Pancreas (tissue), 10 donors: Measurements from ENCODE around the gene TLDC2. TPM values are rescaled to one million over a fixed set of nuclear protein-coding genes. Genes with fewer than 3 reads are reported as not detected.
A peak's percentile ranks its signal among the peaks of the same experiment; 100 is the strongest.

Experiments
- ATAC-seq, 4 donors: fragments of 200-7000 bp; cut with Tn5 transposase; one replicate each; pipeline versions ENCODE4 v1.8.0 to v1.9.1; 2020; ENCODE audit warnings: mild to moderate bottlenecking in 4 of 4, moderate library complexity in 4 of 4
- DNase-seq, 6 donors: peaks; one replicate each; pipeline ENCODE4 v3.0.0-alpha.2; 2020
- FAIRE-seq: peaks from 2 replicates; lab custom pipeline; 2012; peaks lifted over from hg19 to GRCh38; lab: Jason Lieb, UNC
- H3K27ac ChIP-seq, 4 donors: fragments of 200-600 bp; sonication (generic); 1 replicate in 3 of 4; 2 replicates in 1 of 4; pipeline versions ENCODE4 v1.5.0 to v1.8.0; 2020
- H3K27me3 ChIP-seq, 4 donors: fragments of 200-600 bp; one replicate each; pipeline ENCODE4 v1.8.0; 2021
- H3K36me3 ChIP-seq, 3 donors: fragments of 200-600 bp; sonication (generic) in 1 of 3; one replicate each; pipeline versions ENCODE4 v1.5.0 to v1.8.0; 2020 to 2021
- H3K4me1 ChIP-seq, 3 donors: fragments of 200-600 bp; one replicate each; pipeline ENCODE4 v1.8.0; 2021
- H3K4me3 ChIP-seq, 4 donors: fragments of 200-600 bp; sonication (generic) in 2 of 4; one replicate each; pipeline versions ENCODE4 v1.5.0 to v1.8.0; 2020 to 2021
- H3K9me3 ChIP-seq, 4 donors: fragments of 200-600 bp; one replicate each; pipeline ENCODE4 v1.8.0; 2021
- WGBS, 2 donors: extraction: QIAGEN DNeasy Blood & Tissue Kit; methylation state at CpG; one replicate each; pipeline ENCODE4 v1.1.7; 2013; 5-methylcytosine and 5-hydroxymethylcytosine counted together
- intact Hi-C, 3 donors: fragments of 100-400 bp; cut with DNase I; formaldehyde crosslinking; loops; one replicate each; pipeline versions ENCODE4 v1.11.1 to v1.14.2; 2022
- polyA plus RNA-seq, 2 donors: library from polyadenylated mRNA; stranded (reverse); fragments of 200-250 nt; gene quantifications; one replicate each; pipeline ENCODE4 v1.2.3, GENCODE V29; 2013
- total RNA-seq, 6 donors: library from RNA; stranded (reverse); fragmentation: NEBNext Ultra II Directional in 4 of 6; extraction: Animal tissue kit (Norgen Biotek cat#: 25700) in 4 of 6; gene quantifications; one replicate each; pipeline versions ENCODE4 v1.2.1 to v1.2.4, GENCODE V29; 2021 to 2023
- TF ChIP-seq, protein P1 (sequence below), 4 donors: fragments of 200-600 bp; sonication (generic) in 3 of 4; IDR thresholded peaks; one replicate each; pipeline versions ENCODE4 v1.5.0 to v1.8.0; 2021; ENCODE audit warnings: antibody characterized with exemption in 4 of 4
- donor health status: healthy with polysubstance abuse.
- donor health status: DM: no; HTN: no; CAD: no; lungs with moderate emphysema.
- donor health status: DM: no; HTN: no; CAD: no.
- donor health status: control.
- donor health status: control.
- donor health status: Bipolar disorder and iron deficiency.
- donor health status: DM: yes; HTN: yes; CAD: no.
- donor health status: DM: no; HTN: no; CAD: no.
- donor health status: DM: no; HTN: no; CAD: no.
- donor health status: DM: yes; HTN: yes; CAD: no.

Gene TLDC2
- total and polyA plus RNA-seq, 8 donors = 0.23 to 0.82 (median 0.34) TPM; not detected in 1

DNA sequence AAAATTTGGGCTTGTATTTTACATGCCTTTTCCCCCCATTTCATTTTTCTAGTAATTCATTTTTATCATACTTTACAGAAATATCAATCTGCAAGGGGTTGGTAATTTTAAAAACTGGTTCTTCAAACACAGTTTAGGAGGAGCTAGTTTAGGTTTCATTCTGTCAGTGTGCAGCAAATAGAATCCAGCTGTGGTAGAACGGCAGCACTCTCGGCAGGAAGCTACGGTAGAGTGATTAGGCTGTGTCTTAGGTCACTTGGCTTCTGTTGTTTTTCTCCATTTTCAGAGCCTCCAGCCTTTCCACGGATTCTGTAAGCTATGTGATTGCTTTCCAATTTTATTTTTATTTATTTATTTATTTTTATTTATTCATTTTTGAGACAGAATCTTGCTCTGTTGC is 32.7 kb downstream of the TLDC2 start:
- WGBS, 2 donors = 89 to 96% methylated on average over 4 of the region's 4 CpGs
- DNase-seq (no peak), ATAC-seq (no peak), FAIRE-seq (no peak)
- H3K4me3 ChIP-seq = no peak overlapping the region
- intact Hi-C loops = no loop called here
- H3K27ac ChIP-seq = no peak overlapping the region
- no peaks in the 10 kb centered on the region for H3K4me1 ChIP-seq
- peaks cover 3 to 49% (median 11%) of the 10 kb centered on the region in 3 donors for H3K36me3 ChIP-seq
- H3K27me3 ChIP-seq = no peaks in the 10 kb centered on the region
- H3K9me3 ChIP-seq = no peaks in the 10 kb centered on the region
- TF ChIP-seq, protein P1, sequence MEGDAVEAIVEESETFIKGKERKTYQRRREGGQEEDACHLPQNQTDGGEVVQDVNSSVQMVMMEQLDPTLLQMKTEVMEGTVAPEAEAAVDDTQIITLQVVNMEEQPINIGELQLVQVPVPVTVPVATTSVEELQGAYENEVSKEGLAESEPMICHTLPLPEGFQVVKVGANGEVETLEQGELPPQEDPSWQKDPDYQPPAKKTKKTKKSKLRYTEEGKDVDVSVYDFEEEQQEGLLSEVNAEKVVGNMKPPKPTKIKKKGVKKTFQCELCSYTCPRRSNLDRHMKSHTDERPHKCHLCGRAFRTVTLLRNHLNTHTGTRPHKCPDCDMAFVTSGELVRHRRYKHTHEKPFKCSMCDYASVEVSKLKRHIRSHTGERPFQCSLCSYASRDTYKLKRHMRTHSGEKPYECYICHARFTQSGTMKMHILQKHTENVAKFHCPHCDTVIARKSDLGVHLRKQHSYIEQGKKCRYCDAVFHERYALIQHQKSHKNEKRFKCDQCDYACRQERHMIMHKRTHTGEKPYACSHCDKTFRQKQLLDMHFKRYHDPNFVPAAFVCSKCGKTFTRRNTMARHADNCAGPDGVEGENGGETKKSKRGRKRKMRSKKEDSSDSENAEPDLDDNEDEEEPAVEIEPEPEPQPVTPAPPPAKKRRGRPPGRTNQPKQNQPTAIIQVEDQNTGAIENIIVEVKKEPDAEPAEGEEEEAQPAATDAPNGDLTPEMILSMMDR (IDR thresholded peaks at IDR 0.05) = no peak

DNA sequence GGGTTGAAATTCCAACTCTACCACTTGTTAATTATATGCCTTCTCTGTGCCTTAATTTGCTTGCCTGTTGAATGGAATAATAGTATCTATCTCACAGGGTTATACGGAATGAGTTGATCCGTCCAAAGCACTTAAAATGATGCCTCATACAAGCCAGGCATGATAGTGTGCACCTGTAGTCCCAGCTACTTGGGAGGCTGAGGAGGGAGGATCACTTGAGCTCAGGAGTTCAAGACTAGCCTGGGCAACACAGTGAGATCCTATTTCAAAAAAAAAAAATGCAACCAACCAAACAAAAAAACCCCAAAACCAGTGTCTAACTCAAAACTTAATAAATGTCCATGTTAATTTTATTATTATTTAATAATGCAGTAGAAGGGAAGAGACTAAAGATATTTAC is 40.3 kb downstream of the TLDC2 start:
- H3K36me3 ChIP-seq = peaks cover 4 to 46% (median 5%) of the 10 kb centered on the region in 3 donors
- ATAC-seq (no peak), FAIRE-seq (no peak), DNase-seq (no peak)
- TF ChIP-seq, protein P1 (IDR thresholded peaks at IDR 0.05) = no peak
- no peaks in the 10 kb centered on the region for H3K27me3 ChIP-seq
- WGBS, 2 donors = 94 to 95% methylated on average over 2 of the region's 2 CpGs
- H3K4me3 ChIP-seq = no peak overlapping the region
- no peaks in the 10 kb centered on the region for H3K4me1 ChIP-seq
- no peak overlapping the region for H3K27ac ChIP-seq
- intact Hi-C loops = no loop called here
- no peaks in the 10 kb centered on the region for H3K9me3 ChIP-seq

- 95 to 97% methylated on average over 6 of the region's 6 CpGs for WGBS, 2 donors
- Histone ChIP-seq H3K9me3 (no peaks in the 10 kb centered on the region), H3K4me1 (no peaks in the 10 kb centered on the region), H3K27ac (no peak overlapping the region), H3K36me3 (peaks cover 4 to 36% (median 5%) of the 10 kb centered on the region in 3 donors), H3K27me3 (no peaks in the 10 kb centered on the region), H3K4me3 (no peak overlapping the region)
- no peak for ATAC-seq
- intact Hi-C loops = no loop called here
- no peak for DNase-seq
- TF ChIP-seq, protein P1 (IDR thresholded peaks at IDR 0.05) = no peak
- FAIRE-seq = no peak
Measured at GRCh38 chr20:36917240-36917639, 41.3 kb downstream of the TLDC2 start.

DNA sequence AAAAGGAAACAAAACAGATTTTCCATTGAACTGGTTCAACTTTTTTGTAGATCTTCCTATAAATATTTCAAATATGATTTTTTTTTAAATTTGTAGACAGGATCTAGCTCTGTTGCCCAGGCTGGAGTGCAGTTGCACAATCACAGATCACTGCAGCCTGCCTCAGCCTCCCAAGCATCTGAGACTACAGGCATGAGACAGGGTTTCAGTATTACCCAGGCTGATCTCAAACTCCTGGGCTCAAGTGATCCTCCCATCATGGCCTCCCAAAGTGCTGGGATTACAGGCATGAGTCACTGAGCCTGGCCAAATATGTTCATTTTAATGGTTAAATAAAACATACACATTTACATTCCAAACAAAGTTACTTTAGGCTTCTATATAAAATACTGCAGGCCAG is 42.0 kb downstream of the TLDC2 start:
- Histone ChIP-seq H3K9me3 (no peaks in the 10 kb centered on the region), H3K27ac (no peak overlapping the region), H3K27me3 (no peaks in the 10 kb centered on the region), H3K36me3 (peaks cover 4 to 34% (median 5%) of the 10 kb centered on the region in 3 donors), H3K4me3 (no peak overlapping the region), H3K4me1 (no peaks in the 10 kb centered on the region)
- TF ChIP-seq, protein P1 (IDR thresholded peaks at IDR 0.05) = no peak
- DNase-seq (no peak), ATAC-seq (no peak), FAIRE-seq (no peak)
- intact Hi-C loops = no loop called here

- ATAC-seq (peak in 3 of 4 donors; percentile 81 to 92 (median 86)), DNase-seq (peak in 1 of 6 donors; percentile 25), FAIRE-seq (peak; percentile 95)
- H3K36me3 ChIP-seq = peaks cover 0 to 26% (median 4%) of the 10 kb centered on the region in 3 donors
- TF ChIP-seq, protein P1 (IDR thresholded peaks at IDR 0.05) = peak; percentile 69 to 86 (median 80)
- no peak overlapping the region for H3K4me3 ChIP-seq
- no peaks in the 10 kb centered on the region for H3K27me3 ChIP-seq
- H3K27ac ChIP-seq = no peak overlapping the region
- H3K9me3 ChIP-seq = no peaks in the 10 kb centered on the region
- intact Hi-C loops = no loop called here
- H3K4me1 ChIP-seq = no peaks in the 10 kb centered on the region
- 6 to 8% methylated on average over 2 of the region's 2 CpGs for WGBS, 2 donors
Measured at GRCh38 chr20:36919715-36920333, 43.9 kb downstream of the TLDC2 start.
